Endothelial cell of umbilical vein (primary cell): ENCODE measurements around the gene BICRA.

Experiments used
- EZH2 ChIP-seq: IDR thresholded peaks from 2 replicates; pipeline ENCODE4 v1.6.1; 2012; ENCODE audit warnings: borderline replicate concordance, low read depth, mild to moderate bottlenecking, moderate library complexity, low read length, inconsistent platforms; ENCODE audit not compliant: severe bottlenecking
- FOS ChIP-seq: IDR thresholded peaks from 2 replicates; pipeline ENCODE4 v1.6.1; 2011; ENCODE audit warnings: mild to moderate bottlenecking, low read length, moderate library complexity, borderline replicate concordance; ENCODE audit not compliant: insufficient read depth
- GATA2 ChIP-seq: IDR thresholded peaks from 2 replicates; pipeline ENCODE4 v1.7.0; 2011; ENCODE audit warnings: low read depth, mild to moderate bottlenecking, moderate library complexity, mixed read lengths, low read length; ENCODE audit not compliant: insufficient read length, insufficient read depth
- JUN ChIP-seq: IDR thresholded peaks from 2 replicates; pipeline ENCODE4 v1.6.1; 2011; ENCODE audit warnings: borderline replicate concordance, low read depth; ENCODE audit not compliant: insufficient read length, insufficient read depth
- MYC ChIP-seq: IDR thresholded peaks from one replicate; pipeline ENCODE4 v1.6.1; 2011; ENCODE audit warnings: mild to moderate bottlenecking, low read depth, low read length
- POLR2A ChIP-seq: IDR thresholded peaks from 2 replicates; pipeline ENCODE4 v1.6.1; 2012; ENCODE audit warnings: low read depth, mild to moderate bottlenecking, control low read depth, low read length
- POLR2AphosphoS5 ChIP-seq: IDR thresholded peaks from 2 replicates; pipeline ENCODE4 v1.6.1; 2012; ENCODE audit warnings: low read depth, mild to moderate bottlenecking, control low read depth, low read length, moderate library complexity; ENCODE audit not compliant: insufficient read depth
- TF ChIP-seq, protein P1 (sequence below), 2 donors: IDR thresholded peaks; 1 replicate in 1 of 2; 2 replicates in 1 of 2; pipeline ENCODE4 v1.5.1; 2011; ENCODE audit warnings: low read length in 2 of 2, mild to moderate bottlenecking in 2 of 2, moderate library complexity in 2 of 2, control low read depth in 1 of 2, inconsistent platforms in 1 of 2, low read depth in 1 of 2; ENCODE audit not compliant: insufficient read depth in 1 of 2; ENCODE audit errors: extremely low read depth in 1 of 2
- TF ChIP-seq, protein P2 (sequence below): IDR thresholded peaks from 2 replicates; pipeline ENCODE4 v1.6.1; 2011; ENCODE audit not compliant: insufficient read depth, insufficient read length

DNA sequence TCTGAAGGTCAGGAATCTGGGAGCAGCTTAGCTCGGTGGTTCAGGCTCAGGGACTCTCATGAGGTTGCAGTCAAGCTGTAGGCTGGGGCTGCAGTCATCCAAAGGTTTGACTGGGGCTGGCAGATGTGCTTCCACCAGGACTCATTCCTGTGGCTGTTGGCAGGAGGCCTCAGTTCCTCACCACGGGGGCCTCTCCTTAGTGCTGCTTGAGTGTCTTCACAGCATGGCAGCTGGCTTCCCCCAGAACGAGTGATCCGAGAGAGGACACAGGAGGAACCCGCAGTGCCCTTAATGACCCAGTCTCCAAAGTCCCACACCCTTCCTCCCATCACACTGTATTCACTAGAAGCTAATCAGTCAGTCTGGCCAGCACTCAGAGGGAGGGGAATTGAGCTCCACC lies 65.6 kb downstream of the BICRA start:
- TF ChIP-seq, protein P1, sequence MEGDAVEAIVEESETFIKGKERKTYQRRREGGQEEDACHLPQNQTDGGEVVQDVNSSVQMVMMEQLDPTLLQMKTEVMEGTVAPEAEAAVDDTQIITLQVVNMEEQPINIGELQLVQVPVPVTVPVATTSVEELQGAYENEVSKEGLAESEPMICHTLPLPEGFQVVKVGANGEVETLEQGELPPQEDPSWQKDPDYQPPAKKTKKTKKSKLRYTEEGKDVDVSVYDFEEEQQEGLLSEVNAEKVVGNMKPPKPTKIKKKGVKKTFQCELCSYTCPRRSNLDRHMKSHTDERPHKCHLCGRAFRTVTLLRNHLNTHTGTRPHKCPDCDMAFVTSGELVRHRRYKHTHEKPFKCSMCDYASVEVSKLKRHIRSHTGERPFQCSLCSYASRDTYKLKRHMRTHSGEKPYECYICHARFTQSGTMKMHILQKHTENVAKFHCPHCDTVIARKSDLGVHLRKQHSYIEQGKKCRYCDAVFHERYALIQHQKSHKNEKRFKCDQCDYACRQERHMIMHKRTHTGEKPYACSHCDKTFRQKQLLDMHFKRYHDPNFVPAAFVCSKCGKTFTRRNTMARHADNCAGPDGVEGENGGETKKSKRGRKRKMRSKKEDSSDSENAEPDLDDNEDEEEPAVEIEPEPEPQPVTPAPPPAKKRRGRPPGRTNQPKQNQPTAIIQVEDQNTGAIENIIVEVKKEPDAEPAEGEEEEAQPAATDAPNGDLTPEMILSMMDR (IDR thresholded peaks at IDR 0.05; ENCODE audit: extremely low read depth in 1 of 2, insufficient read depth in 1 of 2, low read depth in 1 of 2, low read length in 2 of 2) = no peak
- TF ChIP-seq EZH2 = no peak
- no peak for TF ChIP-seq POLR2A
- TF ChIP-seq MYC = no peak
- no peak for TF ChIP-seq JUN
- TF ChIP-seq, protein P2, sequence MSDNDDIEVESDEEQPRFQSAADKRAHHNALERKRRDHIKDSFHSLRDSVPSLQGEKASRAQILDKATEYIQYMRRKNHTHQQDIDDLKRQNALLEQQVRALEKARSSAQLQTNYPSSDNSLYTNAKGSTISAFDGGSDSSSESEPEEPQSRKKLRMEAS = no peak
- TF ChIP-seq FOS = no peak
- TF ChIP-seq POLR2AphosphoS5 = no peak
- no peak for TF ChIP-seq GATA2
